Activated CD8-positive, alpha-beta T cell treated with anti-CD3 and anti-CD28 coated beads for 36 hours (primary cell): ENCODE results near the gene MBD5. TPM values are rescaled to one million over a fixed set of nuclear protein-coding genes. Genes with fewer than 3 reads are reported as not detected.
"Not testable (repeated sequence)": the region's sequence is repeated elsewhere in the genome, so short reads cannot be mapped to it uniquely, and the experiment has no call there.

Experiments
- ATAC-seq: fragments of 200-7000 bp; cut with Tn5 transposase; one replicate; pipeline ENCODE4 v1.10.0; 2021; ENCODE audit warnings: mild to moderate bottlenecking, moderate library complexity
- CTCF ChIA-PET: fragments of 350-600 bp; sonication (Branson Sonifier 250); formaldehyde crosslinking; loops from one replicate; lab custom pipeline; 2021; ENCODE audit warnings: antibody characterized with exemption; lab: Charles Lee
- POLR2A ChIA-PET: fragments of 350-600 bp; sonication (Branson Sonifier 250); formaldehyde crosslinking; loops from one replicate; lab custom pipeline; 2021; ENCODE audit warnings: antibody characterized with exemption; lab: Charles Lee
- DNase-seq: peaks from one replicate; pipeline ENCODE4 v3.0.0-alpha.2; 2020
- H3K27ac Mint-ChIP-seq: one replicate; pipeline ENCODE4 v1.8.0; 2021; ENCODE audit warnings: mild to moderate bottlenecking, mixed read lengths
- H3K27me3 Mint-ChIP-seq: one replicate; pipeline ENCODE4 v1.8.0; 2021; ENCODE audit warnings: mixed read lengths
- H3K36me3 Mint-ChIP-seq: one replicate; pipeline ENCODE4 v1.8.0; 2021; ENCODE audit warnings: low read depth, mixed read lengths
- H3K4me1 Mint-ChIP-seq: one replicate; pipeline ENCODE4 v1.8.0; 2021; ENCODE audit warnings: low read depth, mixed read lengths
- H3K4me3 Mint-ChIP-seq: one replicate; pipeline ENCODE4 v1.8.0; 2021; ENCODE audit warnings: mild to moderate bottlenecking, moderate library complexity, mixed read lengths
- H3K9me3 Mint-ChIP-seq: one replicate; pipeline ENCODE4 v1.8.0; 2021; ENCODE audit warnings: mixed read lengths
- CTCF ChIP-seq: fragments of 200-600 bp; IDR thresholded peaks from one replicate; pipeline ENCODE4 v1.8.0; 2022; ENCODE audit warnings: antibody characterized with exemption, mild to moderate bottlenecking
- intact Hi-C: fragments of 100-400 bp; cut with micrococcal nuclease; formaldehyde crosslinking; loops from one replicate; pipeline ENCODE4 v1.10.0; 2022
- total RNA-seq, 2 experiments: library from RNA; stranded (reverse); gene quantifications; one replicate each; pipeline ENCODE4 v1.2.3, GENCODE V29; 2021

The MBD5 gene
- total RNA-seq, 2 experiments from 2014 or later, result 16.6 to 17.9 TPM

- POLR2A ChIA-PET, result no interaction called here
- Mint-ChIP-seq H3K27ac (no peak overlapping the region), H3K4me3 (no peak overlapping the region), H3K36me3 (peaks cover 47% of the 10 kb centered on the region), H3K9me3 (peaks cover 34% of the 10 kb centered on the region), H3K27me3 (no peaks in the 10 kb centered on the region), H3K4me1 (peaks cover 41% of the 10 kb centered on the region)
- TF ChIP-seq CTCF, result no peak
- intact Hi-C loops, result no loop called here
- DNase-seq, result no peak
- no peak for ATAC-seq
- CTCF ChIA-PET, result interaction anchor here (1.3 to 1.7 kb wide), 3 partner anchors 9 to 1018 kb away, joined by 5 to 6 read pairs (median 6); no protein-coding TSS in a partner anchor
These were observed 21.8 kb upstream of the MBD5 start for GRCh38 chr2:147999126-147999525.

GRCh38 chr2:148000095-148000494 lies 20.8 kb upstream of the MBD5 start:
- H3K27ac Mint-ChIP-seq, result no peak overlapping the region
- ATAC-seq (no peak), DNase-seq (no peak)
- peaks cover 39% of the 10 kb centered on the region for H3K9me3 Mint-ChIP-seq
- intact Hi-C loops, result no loop called here
- ChIA-PET CTCF (interaction anchor here (1.7 kb wide), 2 partner anchors 10 to 1017 kb away, joined by 5 to 6 read pairs; no protein-coding TSS in a partner anchor), POLR2A (no interaction called here)
- no peak for TF ChIP-seq CTCF
- no peaks in the 10 kb centered on the region for H3K27me3 Mint-ChIP-seq
- H3K36me3 Mint-ChIP-seq, result peaks cover 45% of the 10 kb centered on the region
- no peak overlapping the region for H3K4me3 Mint-ChIP-seq
- H3K4me1 Mint-ChIP-seq, result peaks cover 44% of the 10 kb centered on the region

GRCh38 chr2:148002420-148002819 lies 18.5 kb upstream of the MBD5 start:
- intact Hi-C loops, H3K4me3 Mint-ChIP-seq, H3K27me3 Mint-ChIP-seq, POLR2A ChIA-PET, H3K27ac Mint-ChIP-seq, CTCF ChIA-PET, ATAC-seq, DNase-seq: not testable (repeated sequence)
- Mint-ChIP-seq H3K4me1 (peaks cover 41% of the 10 kb centered on the region), H3K36me3 (peaks cover 41% of the 10 kb centered on the region), H3K9me3 (peaks cover 32% of the 10 kb centered on the region)

- Mint-ChIP-seq H3K4me1 (peaks cover 26% of the 10 kb centered on the region), H3K27ac (no peak overlapping the region), H3K4me3 (no peak overlapping the region), H3K36me3 (peaks cover 45% of the 10 kb centered on the region), H3K9me3 (peaks cover 40% of the 10 kb centered on the region), H3K27me3 (no peaks in the 10 kb centered on the region)
- ATAC-seq, result no peak
- TF ChIP-seq CTCF, result no peak
- CTCF ChIA-PET, result interaction anchor here (1.0 kb wide), 1 partner anchor 14 kb away, joined by 3 read pairs; the partner anchor contains the start of gene ORC4
- DNase-seq, result no peak
- intact Hi-C loops, result no loop called here
- POLR2A ChIA-PET, result no interaction called here
These were observed 14.5 kb upstream of the MBD5 start for GRCh38 chr2:148006249-148007007.

- no peak for ATAC-seq
- TF ChIP-seq CTCF, result no peak
- peaks cover 41% of the 10 kb centered on the region for H3K36me3 Mint-ChIP-seq
- ChIA-PET POLR2A (no interaction called here), CTCF (interaction anchor here (1.0 to 1.7 kb wide), 2 partner anchors 13 to 17 kb away, joined by 3 to 5 read pairs; partner anchors contain the start of gene ORC4)
- peaks cover 29% of the 10 kb centered on the region for H3K4me1 Mint-ChIP-seq
- peaks cover 32% of the 10 kb centered on the region for H3K9me3 Mint-ChIP-seq
- intact Hi-C loops, result no loop called here
- no peak overlapping the region for H3K27ac Mint-ChIP-seq
- no peak overlapping the region for H3K4me3 Mint-ChIP-seq
- DNase-seq, result no peak
- no peaks in the 10 kb centered on the region for H3K27me3 Mint-ChIP-seq
These were observed 13.5 kb upstream of the MBD5 start for GRCh38 chr2:148007219-148007900.

- H3K27me3 Mint-ChIP-seq, ATAC-seq, DNase-seq, H3K4me3 Mint-ChIP-seq, POLR2A ChIA-PET, H3K27ac Mint-ChIP-seq, intact Hi-C loops: not testable (repeated sequence)
- H3K4me1 Mint-ChIP-seq, result peaks cover 34% of the 10 kb centered on the region
- H3K36me3 Mint-ChIP-seq, result peaks cover 31% of the 10 kb centered on the region
- CTCF ChIA-PET, result interaction anchor here (1.7 kb wide), 1 partner anchor 18 kb away, joined by 5 read pairs; no protein-coding TSS in a partner anchor
- H3K9me3 Mint-ChIP-seq, result peaks cover 23% of the 10 kb centered on the region
These were observed 12.5 kb upstream of the MBD5 start for GRCh38 chr2:148008411-148008810.
